B cell (primary cell): ENCODE results near the gene AP2B1.

ENCODE experiments used
- CTCF ChIP-seq: fragments of 200-600 bp; IDR thresholded peaks from one replicate; pipeline ENCODE4 v1.8.0; 2022; ENCODE audit warnings: antibody characterized with exemption, mild to moderate bottlenecking
- EZH2 ChIP-seq: IDR thresholded peaks from 2 replicates; pipeline ENCODE4 v1.6.1; 2012; ENCODE audit warnings: borderline replicate concordance, low read depth, mild to moderate bottlenecking, moderate library complexity, low read length; ENCODE audit not compliant: insufficient read depth, poor library complexity, severe bottlenecking

- TF ChIP-seq EZH2 (no peak), CTCF (no peak)
Measured at GRCh38 chr17:35605678-35606077, 18.6 kb downstream of the AP2B1 start.
